ENCODE data around the gene AQP5.

AQP5 gene

DNA sequence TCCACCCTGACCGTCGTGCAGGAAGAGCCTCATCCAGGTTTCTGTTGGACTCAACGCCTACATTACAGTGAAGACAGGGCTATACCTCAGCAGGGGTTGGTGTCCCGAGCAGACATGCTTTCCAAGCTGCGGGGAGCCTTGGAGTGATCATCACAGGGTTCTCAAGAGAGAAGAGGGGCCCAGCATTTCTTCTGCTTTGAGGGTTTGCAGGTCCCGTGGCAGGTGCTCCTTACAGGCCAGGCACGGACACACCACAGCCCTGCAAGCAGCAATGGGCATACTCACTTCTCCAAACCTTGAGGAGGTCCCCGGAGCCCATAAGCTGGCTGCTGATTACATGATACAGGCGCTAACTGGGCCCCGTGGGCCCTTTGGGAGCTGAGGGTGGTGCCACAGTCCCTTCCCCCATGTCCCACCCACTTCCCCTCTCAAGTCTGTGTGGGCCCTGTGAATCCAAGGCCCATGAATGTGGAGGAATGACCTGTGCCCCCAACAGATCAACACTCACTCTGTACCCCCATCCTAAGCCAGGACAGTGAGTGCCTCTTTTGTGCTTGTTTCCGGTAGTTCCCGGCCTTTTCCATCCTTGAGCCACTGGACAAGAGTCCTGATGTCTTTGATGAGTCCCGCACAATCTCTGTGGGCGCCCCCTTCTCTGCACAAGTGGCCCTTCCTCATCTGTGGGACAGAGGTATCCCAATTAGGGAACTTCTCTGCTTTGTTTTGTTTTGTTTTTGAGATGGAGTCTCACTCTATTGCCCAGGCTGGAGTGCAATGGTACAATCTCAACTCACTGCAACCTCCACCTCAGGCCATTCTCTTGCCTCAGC, 10.0 kb upstream of the AQP5 start:
- DNase-seq: no peak

DNA sequence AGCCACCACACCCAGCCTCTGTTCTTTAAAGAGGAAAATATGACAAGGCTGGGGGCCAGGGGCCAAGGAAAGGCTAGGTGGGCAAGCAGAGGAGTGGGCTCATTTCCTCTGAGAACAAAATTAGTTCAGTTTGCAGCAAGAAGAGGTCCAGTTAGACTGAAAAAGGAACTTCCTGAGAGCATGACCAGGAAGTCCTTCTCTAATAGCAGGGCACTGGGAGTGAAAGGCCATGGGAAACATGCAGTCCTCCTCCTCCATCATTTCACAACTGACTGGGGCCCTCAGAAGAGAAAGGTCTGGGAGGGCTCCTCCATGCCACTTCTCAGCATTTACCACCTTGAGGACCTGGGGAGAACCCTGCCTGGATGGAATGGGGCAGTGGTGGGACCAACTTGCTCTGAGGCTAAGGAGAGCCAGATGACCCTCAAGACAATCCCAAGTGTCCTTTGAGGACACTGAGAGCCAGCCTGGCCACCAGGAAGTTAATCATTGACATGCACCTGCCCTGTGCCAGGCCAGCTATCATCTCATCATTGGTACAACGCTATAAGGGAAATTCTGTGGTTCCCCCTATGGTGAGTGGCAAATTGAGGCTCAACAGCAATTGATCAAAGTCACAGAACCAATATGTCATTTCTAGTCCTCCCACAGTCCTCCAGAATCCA, 9.1 kb upstream of the AQP5 start:
- no peak for DNase-seq

DNA sequence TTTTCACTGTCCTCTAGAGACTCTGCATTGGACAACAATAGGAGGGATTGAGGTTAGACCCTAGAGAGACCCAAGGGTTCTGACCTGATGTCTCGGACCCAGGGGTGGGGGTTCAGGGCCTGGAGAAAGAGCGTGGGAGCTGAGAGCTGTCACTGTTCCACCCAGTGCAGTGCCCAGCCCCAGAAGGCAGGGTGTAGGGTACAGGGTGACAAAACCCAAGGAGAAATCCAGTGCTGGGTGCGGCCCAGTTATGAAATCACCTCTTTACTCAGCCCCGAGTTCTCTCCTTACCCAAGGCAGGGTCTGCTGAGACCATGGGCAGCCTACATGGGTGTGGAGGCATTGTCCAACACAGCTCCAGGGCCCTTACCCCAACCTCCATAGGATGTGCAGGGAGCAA, 8.5 kb upstream of the AQP5 start:
- no peak for DNase-seq

DNA sequence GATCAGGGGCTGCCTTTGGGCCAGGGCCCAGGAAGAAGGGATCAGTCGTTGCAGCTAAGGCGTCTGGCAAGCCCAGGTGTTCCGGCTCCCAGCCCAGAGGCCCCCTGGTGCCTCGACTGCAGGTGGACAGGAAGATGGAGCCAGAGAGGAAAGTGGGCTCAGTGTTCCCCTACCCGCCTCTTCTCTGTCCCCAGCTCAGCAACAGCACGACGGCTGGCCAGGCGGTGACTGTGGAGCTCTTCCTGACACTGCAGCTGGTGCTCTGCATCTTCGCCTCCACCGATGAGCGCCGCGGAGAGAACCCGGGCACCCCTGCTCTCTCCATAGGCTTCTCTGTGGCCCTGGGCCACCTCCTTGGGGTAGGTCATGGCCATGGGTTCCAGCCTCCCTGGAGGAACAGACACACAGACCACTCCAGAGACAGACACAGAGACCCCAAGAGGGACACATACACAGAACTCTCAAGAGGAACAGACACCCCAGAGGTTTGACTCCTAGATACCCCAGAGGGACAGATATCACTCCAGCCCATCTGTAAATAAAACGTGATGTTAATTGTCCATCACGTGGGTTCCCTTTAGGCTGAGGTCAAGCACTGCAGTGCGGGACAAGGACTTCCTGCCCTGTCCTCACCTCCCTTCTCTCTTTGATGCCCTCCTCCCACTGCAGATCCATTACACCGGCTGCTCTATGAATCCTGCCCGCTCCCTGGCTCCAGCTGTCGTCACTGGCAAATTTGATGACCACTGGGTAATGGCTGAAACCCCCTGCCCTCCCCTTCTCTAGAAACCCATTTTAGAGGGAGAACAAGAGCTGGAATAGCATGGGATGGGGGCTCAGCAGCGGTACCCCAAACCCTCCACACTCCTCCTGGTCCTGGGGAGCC, 7.5 kb upstream of the AQP5 start:
- no peak for DNase-seq

DNA sequence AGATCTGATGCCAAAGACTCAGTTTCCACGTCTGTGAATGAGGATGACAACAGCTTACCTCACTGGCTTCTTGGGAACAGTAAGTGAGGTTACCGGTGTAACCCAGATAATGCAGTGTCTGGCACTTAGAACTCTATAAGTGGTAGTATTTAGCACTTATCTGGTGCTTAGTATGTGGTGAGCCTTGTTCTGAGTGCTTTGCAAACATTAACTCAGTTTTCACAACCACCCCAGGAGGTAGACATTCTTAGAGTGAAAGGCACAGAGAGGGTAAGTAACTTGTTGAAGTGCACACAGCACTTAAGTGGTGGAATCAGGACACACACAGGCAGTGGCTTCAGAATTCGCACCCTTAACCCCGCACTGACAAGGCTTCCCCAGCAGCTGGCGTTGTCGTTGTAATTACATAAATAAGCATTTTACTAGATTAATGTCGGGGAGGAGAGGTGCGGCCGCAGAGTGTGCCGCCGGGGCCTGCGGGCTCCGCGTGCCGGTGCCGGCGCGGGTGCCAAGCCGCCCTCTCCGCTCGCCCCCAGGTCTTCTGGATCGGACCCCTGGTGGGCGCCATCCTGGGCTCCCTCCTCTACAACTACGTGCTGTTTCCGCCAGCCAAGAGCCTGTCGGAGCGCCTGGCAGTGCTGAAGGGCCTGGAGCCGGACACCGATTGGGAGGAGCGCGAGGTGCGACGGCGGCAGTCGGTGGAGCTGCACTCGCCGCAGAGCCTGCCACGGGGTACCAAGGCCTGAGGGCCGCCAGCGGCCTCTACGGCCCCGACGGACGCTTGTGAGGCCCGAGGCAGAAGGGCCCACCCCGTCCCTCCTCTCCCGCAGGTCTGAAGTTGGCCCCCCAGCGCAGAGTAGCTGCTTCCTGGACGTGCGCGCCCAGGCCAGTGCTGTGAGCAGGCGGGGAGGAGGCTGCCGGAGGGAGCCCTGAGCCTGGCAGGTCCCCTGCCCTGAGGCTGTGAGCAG, 6.5 kb upstream of the AQP5 start:
- DNase-seq: no peak

DNA sequence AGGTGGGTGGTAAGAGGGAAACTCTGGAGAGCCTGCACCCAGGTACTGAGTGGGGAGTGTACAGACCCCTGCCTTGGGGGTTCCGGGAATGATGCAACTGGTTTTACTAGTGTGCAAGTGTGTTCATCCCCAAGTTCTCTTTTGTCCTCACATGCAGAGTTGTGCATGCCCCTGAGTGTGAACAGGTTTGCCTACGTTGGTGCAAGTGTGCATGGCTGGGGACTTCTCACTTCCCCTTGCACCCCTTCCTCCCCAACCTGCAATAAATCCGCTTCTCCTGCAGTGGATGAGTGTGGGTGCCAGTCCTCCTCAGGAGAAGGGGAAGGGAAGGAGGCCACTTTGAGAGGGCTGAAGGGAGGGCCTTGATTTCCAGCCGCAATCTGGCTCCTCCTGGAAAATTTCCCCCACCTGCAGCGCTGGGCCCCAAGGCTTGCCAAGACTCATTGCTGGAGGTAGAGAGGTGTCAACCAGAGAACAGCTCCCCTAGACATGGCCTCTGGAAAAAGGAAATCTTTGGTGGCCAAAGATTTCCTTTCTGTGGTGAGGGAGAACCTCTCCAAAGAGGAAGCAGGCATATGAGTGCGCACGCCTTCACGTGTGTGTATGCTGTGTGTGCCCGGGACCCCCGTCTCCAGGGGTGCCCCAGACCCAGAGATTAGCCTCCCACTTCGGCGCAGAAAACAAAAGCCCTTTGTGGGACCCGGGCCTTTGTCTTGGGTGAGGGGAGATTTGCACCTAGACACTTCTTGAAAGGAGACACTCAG, 5.6 kb upstream of the AQP5 start:
- DNase-seq: no peak

DNA sequence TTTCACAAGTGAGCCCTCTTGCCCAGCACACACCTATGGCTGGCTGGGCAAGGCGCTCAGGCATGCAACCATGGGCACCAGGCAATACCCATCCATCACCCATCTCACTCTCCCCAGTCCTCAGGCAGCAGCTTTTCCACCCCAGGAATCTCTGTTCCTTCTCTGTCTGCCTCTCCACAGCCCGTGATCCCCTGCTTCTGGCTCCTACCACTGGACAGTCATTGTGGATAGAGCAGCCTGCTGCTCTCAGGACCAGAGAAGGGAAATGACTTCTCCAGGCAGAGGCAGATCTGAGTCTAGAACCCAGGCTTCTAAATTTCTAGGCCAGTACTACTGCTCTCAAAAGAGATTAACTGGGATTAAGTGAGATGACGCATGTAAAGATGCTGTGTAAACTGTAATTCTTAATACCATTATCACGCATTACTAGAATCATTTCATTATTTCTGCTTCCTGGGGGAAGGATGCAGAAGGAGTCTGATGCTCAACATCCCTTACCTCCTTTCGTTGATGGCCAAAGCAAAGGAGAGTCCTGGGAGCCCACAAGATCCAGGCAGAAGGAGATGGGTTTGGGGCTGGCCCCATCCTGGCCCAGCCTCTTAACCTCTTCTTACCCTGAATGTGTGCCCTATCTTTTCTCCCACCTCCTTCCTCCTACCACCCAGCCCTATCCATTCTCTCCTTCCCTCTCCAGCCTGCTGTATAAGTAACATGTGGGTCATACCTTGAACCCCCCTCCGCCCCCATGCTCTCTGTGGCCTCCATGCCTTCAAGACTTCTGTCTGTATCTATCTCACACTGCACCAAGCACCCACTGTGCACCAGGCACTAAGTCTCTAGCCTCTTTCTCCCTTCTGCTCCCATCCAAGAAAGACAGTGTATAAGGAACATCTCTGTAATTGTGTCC, 4.8 kb upstream of the AQP5 start:
- no peak for DNase-seq

DNA sequence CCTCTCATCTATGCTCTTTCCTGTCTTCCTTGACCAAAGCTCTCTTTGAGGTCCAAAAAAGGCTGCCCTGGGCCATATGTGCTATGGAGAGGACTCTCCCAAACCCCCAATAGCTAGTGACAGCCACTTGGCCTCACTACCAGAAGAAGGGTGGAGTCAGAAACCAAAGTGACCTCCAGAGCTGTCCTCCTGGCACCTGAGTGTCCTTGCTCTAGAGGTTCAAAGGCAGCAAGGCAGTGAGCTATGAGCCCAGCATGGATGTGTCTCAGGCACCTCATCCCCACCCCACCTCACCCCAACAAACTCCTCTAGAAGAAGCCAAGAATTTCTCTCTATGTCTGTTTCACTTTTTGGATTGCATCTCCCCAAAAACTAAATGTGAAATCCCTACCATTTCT, 4.1 kb upstream of the AQP5 start:
- no peak for DNase-seq

DNA sequence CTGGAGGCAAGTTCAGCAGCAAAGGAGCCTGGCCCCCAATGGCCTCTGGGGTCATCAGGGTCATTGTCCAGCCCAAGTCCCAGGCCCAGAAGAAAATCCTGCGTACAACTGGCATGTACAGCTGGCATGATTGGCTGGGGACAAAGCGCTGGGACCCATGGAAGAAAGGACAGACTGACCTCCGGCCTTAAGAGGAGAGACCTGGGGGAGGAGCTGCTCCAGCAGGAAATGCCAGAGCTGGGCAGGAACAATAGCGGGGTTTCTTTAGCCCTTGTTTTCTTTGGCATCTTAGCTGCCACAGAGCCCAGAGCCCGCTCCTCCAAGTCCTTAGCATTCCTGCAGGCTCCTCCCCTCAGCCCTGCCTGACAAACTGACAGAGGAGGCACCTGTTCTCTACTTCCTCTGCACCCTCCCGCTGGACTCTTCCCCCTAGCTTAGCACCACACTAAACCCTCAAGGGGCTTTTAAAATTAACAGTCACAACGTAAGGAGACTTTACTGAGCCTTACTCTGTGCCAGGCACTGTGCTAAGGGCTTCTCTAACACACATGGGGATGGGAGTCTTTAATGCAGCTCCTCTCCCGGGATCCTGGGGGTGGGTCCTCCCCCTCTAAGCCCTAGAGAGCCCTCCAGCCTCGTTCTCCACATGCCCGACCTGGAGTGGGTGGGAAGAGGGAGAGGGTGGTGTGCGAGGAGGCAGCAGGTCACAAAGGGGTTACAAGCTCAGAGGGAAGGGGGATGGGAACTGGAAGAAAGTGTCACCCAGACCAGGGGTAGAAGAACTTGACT, 1.8 kb upstream of the AQP5 start:
- DNase-seq: no peak

DNA sequence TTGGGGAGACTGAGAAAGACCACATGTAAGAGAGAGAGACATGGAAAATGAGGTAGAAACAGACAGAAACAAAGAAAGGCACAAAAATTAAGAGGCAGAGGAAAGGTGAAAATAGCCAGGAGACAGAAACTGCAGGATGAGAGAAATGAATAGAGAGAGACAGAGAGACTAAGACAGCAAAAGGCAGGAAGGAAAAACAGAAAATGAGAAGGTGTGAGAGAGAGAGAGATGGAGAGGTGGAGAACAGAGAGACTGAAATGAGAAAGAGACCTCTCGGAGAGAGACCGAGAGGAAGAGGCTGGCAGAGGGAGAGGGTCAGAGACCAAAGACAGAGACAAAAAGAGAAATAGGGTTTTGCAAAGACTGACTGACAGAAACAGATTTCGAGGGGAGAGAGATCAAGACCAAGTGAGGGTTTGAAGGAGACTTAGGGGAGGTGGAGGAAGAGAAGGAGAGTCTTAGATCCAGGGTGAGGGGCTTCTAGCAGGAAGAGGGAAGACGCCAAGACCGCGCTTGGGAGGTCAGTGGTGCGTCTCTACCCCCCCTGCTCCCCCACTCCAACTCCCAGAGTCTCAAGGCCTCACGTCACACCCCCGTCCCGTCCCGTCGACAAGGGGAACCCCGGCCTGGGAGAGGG, 1.1 kb upstream of the AQP5 start:
- no peak for DNase-seq

DNA sequence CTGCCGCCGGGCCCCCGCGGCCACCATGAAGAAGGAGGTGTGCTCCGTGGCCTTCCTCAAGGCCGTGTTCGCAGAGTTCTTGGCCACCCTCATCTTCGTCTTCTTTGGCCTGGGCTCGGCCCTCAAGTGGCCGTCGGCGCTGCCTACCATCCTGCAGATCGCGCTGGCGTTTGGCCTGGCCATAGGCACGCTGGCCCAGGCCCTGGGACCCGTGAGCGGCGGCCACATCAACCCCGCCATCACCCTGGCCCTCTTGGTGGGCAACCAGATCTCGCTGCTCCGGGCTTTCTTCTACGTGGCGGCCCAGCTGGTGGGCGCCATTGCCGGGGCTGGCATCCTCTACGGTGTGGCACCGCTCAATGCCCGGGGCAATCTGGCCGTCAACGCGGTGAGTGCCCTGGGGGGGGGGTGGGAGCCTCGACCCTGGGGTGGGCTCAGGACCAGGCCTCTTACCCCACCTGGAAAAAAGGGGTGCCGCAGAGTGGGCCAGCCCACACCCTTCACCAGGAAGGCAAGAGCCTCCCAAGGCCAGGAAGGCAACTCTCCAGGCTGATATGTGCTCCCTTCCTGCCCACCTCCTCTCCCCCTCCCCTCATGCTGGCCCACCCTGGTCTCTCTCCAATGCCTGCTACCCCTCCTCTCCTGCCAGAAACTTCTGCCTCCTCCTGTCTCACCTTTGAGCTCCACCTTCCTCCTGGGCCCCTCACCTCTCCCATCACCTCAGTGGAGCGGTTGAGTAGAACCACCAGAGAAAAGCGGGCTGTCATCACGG, 507 bp downstream of the AQP5 start:
- DNase-seq: no peak

DNA sequence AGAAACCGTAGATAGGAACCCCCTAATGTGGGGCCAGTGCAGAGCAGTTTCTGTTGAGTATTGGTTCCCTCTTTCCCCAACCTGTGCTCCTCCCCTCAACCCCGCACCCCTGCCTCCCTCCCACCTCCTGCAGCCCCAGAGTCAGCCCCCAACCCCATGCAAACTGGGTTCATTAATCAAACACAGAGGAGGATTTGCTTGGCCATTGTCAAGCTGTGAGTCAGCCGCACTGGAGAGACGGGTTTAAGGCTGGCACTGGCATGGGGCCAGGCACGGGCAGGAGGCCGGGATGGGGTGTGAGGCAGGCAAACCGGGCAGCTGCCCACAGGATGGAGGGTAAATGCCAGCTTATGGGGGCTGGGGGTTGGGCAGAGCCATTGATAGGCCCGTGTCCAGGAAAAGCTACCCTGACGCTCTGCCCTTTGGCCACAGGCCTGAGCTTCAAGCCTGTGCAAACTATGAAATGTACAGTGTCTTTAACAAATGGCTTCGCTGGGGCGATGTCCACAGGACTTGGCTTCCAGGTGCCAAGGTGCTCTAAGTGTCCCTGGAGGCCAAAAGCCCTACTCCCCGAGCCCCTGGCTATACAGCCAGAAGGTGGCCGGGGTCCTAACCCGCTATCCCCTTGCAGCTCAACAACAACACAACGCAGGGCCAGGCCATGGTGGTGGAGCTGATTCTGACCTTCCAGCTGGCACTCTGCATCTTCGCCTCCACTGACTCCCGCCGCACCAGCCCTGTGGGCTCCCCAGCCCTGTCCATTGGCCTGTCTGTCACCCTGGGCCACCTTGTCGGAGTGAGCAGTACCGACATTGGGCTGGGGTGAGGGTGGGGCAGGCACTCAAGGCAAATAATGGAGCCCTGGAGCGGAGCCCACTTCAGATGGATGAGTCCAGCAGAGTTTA, 1.4 kb downstream of the AQP5 start:
- DNase-seq: no peak

DNA sequence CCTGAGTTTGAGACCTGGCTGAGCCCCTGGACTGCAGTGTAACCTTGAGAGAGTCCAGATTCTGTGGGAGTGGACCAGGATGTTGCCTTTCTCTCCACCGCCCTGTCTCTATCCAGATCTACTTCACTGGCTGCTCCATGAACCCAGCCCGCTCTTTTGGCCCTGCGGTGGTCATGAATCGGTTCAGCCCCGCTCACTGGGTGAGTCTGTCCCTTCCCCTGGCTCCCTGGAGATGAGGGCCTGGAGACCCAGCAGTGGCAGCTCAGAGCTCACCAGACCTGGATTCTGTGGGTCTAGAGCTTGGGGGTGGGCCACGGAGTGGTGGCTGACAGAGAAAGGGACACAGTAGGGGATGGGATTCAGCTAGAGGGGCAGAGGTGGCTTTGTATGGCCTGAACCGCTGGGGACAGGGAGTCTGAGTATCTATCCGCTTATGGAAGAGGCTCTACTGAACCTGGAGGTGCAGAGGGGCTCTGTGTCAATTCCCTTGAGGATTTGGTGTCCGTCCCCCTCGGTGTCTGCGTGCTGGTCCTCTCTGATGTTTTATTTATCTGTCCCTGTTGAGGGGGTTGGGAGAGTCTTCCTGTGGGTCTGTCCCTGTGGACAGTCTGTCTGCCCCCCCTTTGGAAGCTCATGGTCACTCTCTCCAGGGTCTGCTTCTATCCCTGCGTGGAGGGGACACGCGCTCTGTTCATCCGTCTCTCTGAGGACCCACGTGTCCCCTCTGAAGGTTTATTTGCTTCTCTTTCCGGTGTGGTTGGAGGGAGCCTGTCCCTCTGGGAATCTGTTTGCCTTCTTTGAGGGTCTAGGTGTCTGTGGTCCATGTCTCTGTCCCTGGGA, 2.5 kb downstream of the AQP5 start:
- DNase-seq: no peak

DNA sequence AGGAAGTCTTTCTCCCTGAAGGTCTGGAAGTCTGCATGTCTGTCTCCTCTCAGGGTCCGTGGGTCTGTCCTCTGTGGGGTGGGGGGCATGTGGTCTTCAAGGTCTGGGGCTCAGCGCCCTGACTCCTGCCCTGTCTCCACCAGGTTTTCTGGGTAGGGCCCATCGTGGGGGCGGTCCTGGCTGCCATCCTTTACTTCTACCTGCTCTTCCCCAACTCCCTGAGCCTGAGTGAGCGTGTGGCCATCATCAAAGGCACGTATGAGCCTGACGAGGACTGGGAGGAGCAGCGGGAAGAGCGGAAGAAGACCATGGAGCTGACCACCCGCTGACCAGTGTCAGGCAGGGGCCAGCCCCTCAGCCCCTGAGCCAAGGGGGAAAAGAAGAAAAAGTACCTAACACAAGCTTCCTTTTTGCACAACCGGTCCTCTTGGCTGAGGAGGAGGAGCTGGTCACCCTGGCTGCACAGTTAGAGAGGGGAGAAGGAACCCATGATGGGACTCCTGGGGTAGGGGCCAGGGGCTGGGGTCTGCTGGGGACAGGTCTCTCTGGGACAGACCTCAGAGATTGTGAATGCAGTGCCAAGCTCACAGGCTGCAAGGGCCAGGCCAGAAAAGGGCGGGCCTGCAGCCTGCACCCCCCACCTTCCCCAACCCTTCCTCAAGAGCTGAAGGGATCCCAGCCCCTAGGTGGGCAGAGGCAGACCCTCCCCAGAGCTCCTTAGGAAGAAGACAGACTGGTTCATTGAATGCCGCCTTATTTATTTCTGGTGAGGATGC, 3.4 kb downstream of the AQP5 start:
- DNase-seq: no peak

DNA sequence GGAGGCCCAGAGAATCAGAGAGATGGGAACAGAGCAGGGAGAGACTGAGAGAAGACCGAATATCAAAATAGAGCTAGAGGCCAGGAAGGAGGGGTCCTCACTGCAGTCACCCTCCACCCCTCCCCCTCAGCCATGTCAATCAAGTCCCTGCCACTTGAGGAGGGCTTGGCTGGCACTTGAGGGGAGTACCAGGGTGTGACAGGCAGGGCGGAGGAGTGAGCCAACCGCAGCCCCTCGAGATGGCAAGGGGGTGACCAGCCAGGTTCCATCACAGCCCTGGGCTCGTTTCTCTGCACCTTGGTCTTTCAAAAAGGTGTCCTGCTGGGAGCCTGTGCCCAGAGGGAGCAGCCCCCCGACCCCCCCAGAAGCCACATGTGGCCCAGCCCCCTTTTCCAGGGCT, 4.2 kb downstream of the AQP5 start:
- DNase-seq: no peak
